Left lung (tissue), 10 donors: ENCODE measurements around the gene DTNB. TPM values are rescaled to one million over a fixed set of nuclear protein-coding genes. Genes with fewer than 3 reads are reported as not detected.

Experiments used
- ATAC-seq: fragments of 200-7000 bp; cut with Tn5 transposase; one replicate; pipeline ENCODE4 v1.9.1; 2020; ENCODE audit warnings: moderate library complexity
- DNase-seq, 4 donors: peaks; one replicate each; pipeline ENCODE4 v3.0.0-alpha.2; 2013 to 2020
- H3K27ac ChIP-seq, 2 donors: fragments of 200-600 bp; sonication (generic) in 1 of 2; one replicate each; pipeline versions ENCODE4 v1.5.0 to v1.8.0; 2020 to 2021
- H3K27me3 ChIP-seq, 2 donors: fragments of 200-600 bp; sonication (generic) in 1 of 2; one replicate each; pipeline versions ENCODE4 v1.5.0 to v1.8.0; 2020 to 2021
- H3K36me3 ChIP-seq, 2 donors: fragments of 200-600 bp; sonication (generic) in 1 of 2; one replicate each; pipeline versions ENCODE4 v1.5.0 to v1.8.0; 2020 to 2021
- H3K4me1 ChIP-seq, 2 donors: fragments of 200-600 bp; one replicate each; pipeline ENCODE4 v1.8.0; 2021
- H3K4me3 ChIP-seq, 2 donors: fragments of 200-600 bp; sonication (generic) in 1 of 2; one replicate each; pipeline versions ENCODE4 v1.5.0 to v1.8.0; 2020 to 2021; ENCODE audit warnings: mild to moderate bottlenecking in 1 of 2
- H3K9me3 ChIP-seq, 2 donors: fragments of 200-600 bp; sonication (generic) in 1 of 2; one replicate each; pipeline versions ENCODE4 v1.5.0 to v1.8.0; 2020 to 2021
- CTCF ChIP-seq, 2 donors: fragments of 200-600 bp; sonication (generic) in 1 of 2; IDR thresholded peaks; one replicate each; pipeline versions ENCODE4 v1.5.0 to v1.8.0; 2021; ENCODE audit warnings: antibody characterized with exemption in 2 of 2
- intact Hi-C, 2 donors: fragments of 100-400 bp; cut with DNase I; formaldehyde crosslinking; loops; one replicate each; pipeline versions ENCODE4 v1.11.2 to v1.14.2; 2022
- polyA plus RNA-seq, 6 donors: library from polyadenylated mRNA; unstranded; fragments of 120-200 nt; gene quantifications; one replicate each; pipeline ENCODE4 v1.2.1, GENCODE V29; 2013; ENCODE audit not compliant: insufficient read length in 6 of 6
- total RNA-seq, 2 donors: library from RNA; stranded (reverse); fragmentation: NEBNext Ultra II Directional; extraction: Animal tissue kit (Norgen Biotek cat#: 25700); gene quantifications; one replicate each; pipeline ENCODE4 v1.2.1, GENCODE V29; 2021
- donor health status: DM: no; HTN: yes; CAD: no.
- donor health status: DM: no; HTN: no; CAD: no.

Gene DTNB
- total and polyA plus RNA-seq, 8 donors, result 17.6 to 32.5 (median 29.5) TPM

GRCh38 chr2:25684577-25685473 lies 11.4 kb upstream of the DTNB start:
- H3K27ac ChIP-seq, result no peak overlapping the region
- TF ChIP-seq CTCF (IDR thresholded peaks at IDR 0.05), result no peak
- no peaks in the 10 kb centered on the region for H3K27me3 ChIP-seq
- DNase-seq, result no peak
- no peaks in the 10 kb centered on the region for H3K9me3 ChIP-seq
- H3K36me3 ChIP-seq, result no peaks in the 10 kb centered on the region
- no peaks in the 10 kb centered on the region for H3K4me1 ChIP-seq
- no peak overlapping the region for H3K4me3 ChIP-seq
- no peak for ATAC-seq
- intact Hi-C loops, result no loop called here

- ATAC-seq (no peak), DNase-seq (no peak)
- no peaks in the 10 kb centered on the region for H3K4me1 ChIP-seq
- H3K9me3 ChIP-seq, result no peaks in the 10 kb centered on the region
- no peak overlapping the region for H3K4me3 ChIP-seq
- no peaks in the 10 kb centered on the region for H3K36me3 ChIP-seq
- TF ChIP-seq CTCF (IDR thresholded peaks at IDR 0.05), result no peak
- intact Hi-C loops, result no loop called here
- no peak overlapping the region for H3K27ac ChIP-seq
- H3K27me3 ChIP-seq, result no peaks in the 10 kb centered on the region
Measured at GRCh38 chr2:25682082-25682481, 8.7 kb upstream of the DTNB start.

GRCh38 chr2:25677877-25678276 lies 4.5 kb upstream of the DTNB start:
- peaks cover 0 to 10% of the 10 kb centered on the region in 2 donors for H3K4me1 ChIP-seq
- no peak for DNase-seq
- no peak for TF ChIP-seq CTCF (IDR thresholded peaks at IDR 0.05)
- no peak overlapping the region for H3K4me3 ChIP-seq
- H3K27ac ChIP-seq, result no peak overlapping the region
- intact Hi-C loops, result no loop called here
- no peak for ATAC-seq
- no peaks in the 10 kb centered on the region for H3K27me3 ChIP-seq
- no peaks in the 10 kb centered on the region for H3K36me3 ChIP-seq
- H3K9me3 ChIP-seq, result no peaks in the 10 kb centered on the region

GRCh38 chr2:25674077-25674362 lies 643 bp upstream of the DTNB start:
- Histone ChIP-seq H3K9me3 (no peaks in the 10 kb centered on the region), H3K4me1 (peaks cover 10 to 27% of the 10 kb centered on the region in 2 donors), H3K4me3 (peak overlapping the region; percentile 50 to 72), H3K36me3 (no peaks in the 10 kb centered on the region), H3K27ac (peak overlapping the region; percentile 67 to 74), H3K27me3 (no peaks in the 10 kb centered on the region)
- no peak for ATAC-seq
- DNase-seq, result no peak
- intact Hi-C loops, result no loop called here
- no peak for TF ChIP-seq CTCF (IDR thresholded peaks at IDR 0.05)

GRCh38 chr2:25672494-25673299 lies 680 bp downstream of the DTNB start:
- intact Hi-C loops, result no loop called here
- DNase-seq (peak in 3 of 4 donors; percentile 62 to 90 (median 66)), ATAC-seq (peak; percentile 74)
- H3K27me3 ChIP-seq, result no peaks in the 10 kb centered on the region
- H3K36me3 ChIP-seq, result no peaks in the 10 kb centered on the region
- peak overlapping the region; percentile 81 to 86 for H3K27ac ChIP-seq
- H3K4me3 ChIP-seq, result peak overlapping the region; percentile 72
- H3K9me3 ChIP-seq, result no peaks in the 10 kb centered on the region
- no peak for TF ChIP-seq CTCF (IDR thresholded peaks at IDR 0.05)
- H3K4me1 ChIP-seq, result peaks cover 10 to 27% of the 10 kb centered on the region in 2 donors
